Epidermal melanocyte (primary cell): Measurements from ENCODE around the gene NUMB.
"Not testable (repeated sequence)": the region's sequence is repeated elsewhere in the genome, so short reads cannot be mapped to it uniquely, and the experiment has no call there.

Experiments
- DNase-seq: peaks from one replicate; pipeline ENCODE4 v3.0.0; 2011; ENCODE audit warnings: low spot score; ENCODE audit not compliant: insufficient read length

The NUMB gene

DNA sequence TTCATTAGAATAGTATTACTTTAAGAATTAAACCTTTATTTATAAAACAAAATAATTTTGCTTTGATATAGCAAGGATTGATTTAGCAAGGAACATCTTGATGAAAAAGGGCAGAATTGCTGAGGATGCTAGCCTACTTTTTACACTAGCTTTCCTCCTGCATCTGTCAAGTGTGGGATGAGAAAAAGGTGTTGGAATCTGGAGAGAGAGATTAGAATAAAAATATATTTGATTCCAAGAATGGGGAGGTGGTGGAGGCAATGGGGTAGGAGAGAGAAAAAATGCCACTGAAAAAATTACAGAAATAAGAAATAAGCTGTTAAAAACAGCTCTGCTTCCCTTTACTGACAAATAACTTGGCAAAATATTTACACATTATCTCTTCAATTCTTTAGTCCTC lies 98.9 kb downstream of the NUMB start:
- no peak for DNase-seq

DNA sequence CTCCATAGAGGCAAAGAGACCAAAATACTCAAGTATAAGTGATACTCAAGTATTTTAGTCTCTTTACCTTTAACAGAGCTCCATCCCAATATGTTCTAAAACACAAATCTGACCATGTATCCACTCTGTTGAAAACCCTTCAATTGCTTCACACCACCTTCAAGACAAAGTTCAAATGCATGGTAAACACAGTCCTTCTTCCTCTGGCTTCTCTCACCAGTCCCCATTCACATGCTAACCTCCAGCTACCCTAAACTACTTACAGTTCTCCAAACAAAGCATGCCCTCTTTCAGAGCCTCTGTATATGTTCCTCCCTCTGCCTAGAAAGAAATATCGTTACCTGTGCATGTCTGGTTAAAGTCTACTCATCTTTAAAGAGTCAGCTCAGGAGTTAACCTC lies 100.2 kb downstream of the NUMB start:
- no peak for DNase-seq

- DNase-seq: not testable (repeated sequence)
These were observed 109.3 kb downstream of the NUMB start for GRCh38 chr14:73349091-73349490.

- DNase-seq: no peak
These were observed 114.0 kb downstream of the NUMB start for GRCh38 chr14:73344319-73344718.

- no peak for DNase-seq
These were observed 115.7 kb downstream of the NUMB start for GRCh38 chr14:73342670-73343069.

GRCh38 chr14:73339846-73340595 lies 118.3 kb downstream of the NUMB start:
- no peak for DNase-seq

- DNase-seq: no peak
These were observed 119.1 kb downstream of the NUMB start for GRCh38 chr14:73339206-73339605.

DNA sequence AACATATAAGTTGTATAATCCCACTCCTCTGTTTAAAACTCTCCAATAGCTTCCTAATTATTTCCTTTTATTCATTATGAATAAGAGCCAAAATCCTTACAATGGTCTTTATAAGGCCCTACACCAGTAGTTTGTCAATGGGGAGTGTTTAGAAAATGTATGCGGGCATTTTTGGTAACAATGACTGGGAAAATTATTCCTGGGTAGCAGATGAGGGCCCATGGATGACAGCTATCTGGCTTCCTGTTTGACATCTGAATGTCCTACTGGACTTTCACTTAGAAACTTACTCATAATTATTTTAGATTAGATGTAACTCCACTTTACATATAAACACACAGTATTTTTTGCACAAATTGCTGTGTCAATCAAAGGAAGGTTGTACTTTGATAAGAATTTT lies 119.8 kb downstream of the NUMB start:
- no peak for DNase-seq

DNA sequence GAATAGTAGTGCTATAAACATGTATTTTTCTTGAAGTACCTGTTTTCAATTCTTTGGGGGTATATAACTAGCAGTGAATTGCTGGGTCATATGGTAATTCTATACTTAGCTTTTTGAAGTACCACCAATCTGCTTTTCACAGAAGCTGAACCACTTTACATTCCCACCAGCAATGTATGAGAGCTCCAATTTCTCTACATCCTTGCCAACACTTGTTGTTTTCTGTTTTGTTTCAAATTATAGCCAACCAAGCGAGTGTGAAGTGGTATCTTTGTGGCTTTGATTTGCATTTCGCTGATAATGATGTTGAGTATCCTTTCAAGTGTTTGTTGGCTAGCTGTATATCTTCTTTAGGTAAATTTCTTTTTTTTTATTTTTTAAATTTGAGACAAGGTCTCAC lies 125.3 kb downstream of the NUMB start:
- no peak for DNase-seq

DNA sequence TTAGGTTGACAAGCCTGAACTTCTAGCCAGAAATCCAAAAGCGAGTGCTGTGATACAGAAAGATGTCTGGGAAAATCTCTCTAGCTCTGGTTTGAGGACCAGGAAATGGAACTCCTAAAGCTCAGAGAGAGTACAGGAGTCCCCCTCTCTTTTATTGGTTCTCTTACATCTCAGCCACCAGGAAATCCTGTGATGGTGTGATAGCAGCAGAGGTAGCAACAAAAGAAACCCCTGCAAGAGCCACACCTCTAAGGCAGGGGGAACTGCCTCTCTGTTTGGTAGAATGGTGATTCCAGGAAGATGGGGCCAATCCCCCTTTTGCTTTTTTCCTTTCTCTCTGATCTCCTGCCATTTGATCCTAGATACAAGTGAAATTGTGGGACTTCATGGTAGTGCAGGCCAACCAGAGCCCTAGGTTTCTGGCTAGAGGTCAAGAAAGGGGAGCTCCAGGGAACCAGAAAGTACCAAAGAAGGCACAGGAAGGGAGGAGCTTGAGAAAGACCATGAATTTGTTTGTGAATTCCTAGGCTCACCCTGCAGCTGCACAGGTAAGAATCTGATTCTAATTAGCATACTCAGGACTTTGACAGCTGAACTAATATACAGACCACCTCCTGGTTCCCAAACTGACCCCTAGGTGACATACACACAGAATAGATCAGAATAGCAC lies 132.6 kb downstream of the NUMB start:
- no peak for DNase-seq

- DNase-seq: no peak
These were observed 133.3 kb downstream of the NUMB start for GRCh38 chr14:73325063-73325462.

DNA sequence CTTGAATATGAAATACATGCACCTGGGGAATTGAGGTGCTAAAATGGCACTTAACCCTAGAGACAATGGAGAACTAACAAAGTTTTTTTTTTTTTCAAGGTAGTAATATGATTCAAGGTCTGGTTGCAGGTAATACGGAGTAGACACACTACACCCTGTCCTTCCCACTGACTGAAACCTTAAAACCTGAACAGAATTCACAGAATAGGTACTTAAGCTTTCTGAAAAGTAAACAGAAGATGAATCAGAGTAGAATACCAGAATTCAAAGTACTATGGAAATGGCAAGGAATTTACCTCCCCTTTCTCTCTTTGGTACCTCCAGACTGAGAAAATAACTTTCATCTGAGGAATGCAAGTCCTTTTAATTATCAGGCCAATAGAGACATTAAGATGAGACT lies 133.8 kb downstream of the NUMB start:
- DNase-seq: no peak

GRCh38 chr14:73323896-73324399 lies 134.4 kb downstream of the NUMB start:
- no peak for DNase-seq

- DNase-seq: no peak
These were observed 145.2 kb downstream of the NUMB start for GRCh38 chr14:73313151-73313550.

GRCh38 chr14:73312687-73313086 lies 145.7 kb downstream of the NUMB start:
- no peak for DNase-seq

DNA sequence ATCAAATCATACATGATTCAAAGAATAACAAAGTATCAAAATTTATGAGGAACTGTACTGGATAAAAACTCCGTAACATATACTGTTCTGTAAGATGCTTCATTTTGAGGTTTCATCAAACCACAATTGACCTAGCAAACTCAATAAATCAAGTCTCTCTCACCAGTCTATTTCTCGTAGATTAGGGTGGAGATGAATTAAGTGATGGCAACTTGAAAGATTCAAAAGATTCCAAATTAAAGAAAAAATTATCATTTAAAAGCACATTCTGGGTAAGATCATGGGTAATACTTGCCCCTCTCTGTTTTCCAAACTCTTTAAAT lies 146.7 kb downstream of the NUMB start:
- no peak for DNase-seq

GRCh38 chr14:73309207-73309606 lies 149.1 kb downstream of the NUMB start:
- not testable (repeated sequence) for DNase-seq

DNA sequence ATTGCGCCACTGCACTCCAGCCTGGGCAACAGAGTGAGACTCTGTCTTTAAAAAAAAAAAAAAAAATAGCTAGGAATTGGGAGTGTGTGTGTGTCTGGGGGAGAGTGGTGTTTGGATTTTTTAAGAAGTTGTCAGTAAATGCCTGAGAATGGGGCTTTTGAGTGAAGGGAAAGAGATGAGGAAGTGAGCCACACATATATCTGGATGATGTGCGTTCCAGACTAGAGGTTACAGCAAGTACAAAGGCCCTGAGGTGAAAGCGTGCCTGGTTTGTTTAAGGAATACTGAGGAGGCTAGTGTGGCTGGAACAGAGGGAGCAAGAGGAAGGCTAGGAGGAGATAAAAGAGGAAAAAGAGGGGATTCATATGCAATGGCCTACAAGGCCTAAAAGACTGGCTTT lies 151.1 kb downstream of the NUMB start:
- no peak for DNase-seq

- no peak for DNase-seq
These were observed 152.8 kb downstream of the NUMB start for GRCh38 chr14:73305499-73305898.

DNA sequence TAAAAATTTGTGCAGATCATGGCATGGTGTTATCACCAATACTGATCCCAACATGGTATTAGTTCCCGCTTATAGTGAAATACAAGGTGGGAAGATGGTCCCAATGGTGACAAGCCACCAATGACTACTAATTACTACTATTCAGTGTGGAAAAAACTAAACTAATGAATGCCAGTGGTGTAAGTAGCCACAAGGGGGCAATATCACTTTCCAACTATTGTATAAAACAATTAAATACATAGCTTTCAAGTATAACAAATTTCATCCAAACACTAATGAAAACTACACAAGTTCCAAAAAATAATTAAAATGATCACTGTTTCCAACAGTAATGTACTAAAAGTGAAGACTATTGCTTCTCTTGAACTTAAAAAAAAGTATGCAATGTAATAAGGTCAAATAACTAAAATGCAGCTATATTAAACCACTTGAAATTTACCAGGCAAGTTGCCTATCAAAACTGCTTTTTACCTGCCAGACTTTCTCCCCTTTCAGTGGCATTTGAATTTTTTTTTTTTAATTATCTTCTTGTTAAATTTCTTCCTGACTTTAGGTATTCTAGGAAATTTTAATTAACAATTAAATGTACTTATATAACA lies 163.0 kb downstream of the NUMB start:
- no peak for DNase-seq

- no peak for DNase-seq
These were observed 164.3 kb downstream of the NUMB start for GRCh38 chr14:73293782-73294781.
